ENCODE results near the gene GNL3.

Gene GNL3

DNA sequence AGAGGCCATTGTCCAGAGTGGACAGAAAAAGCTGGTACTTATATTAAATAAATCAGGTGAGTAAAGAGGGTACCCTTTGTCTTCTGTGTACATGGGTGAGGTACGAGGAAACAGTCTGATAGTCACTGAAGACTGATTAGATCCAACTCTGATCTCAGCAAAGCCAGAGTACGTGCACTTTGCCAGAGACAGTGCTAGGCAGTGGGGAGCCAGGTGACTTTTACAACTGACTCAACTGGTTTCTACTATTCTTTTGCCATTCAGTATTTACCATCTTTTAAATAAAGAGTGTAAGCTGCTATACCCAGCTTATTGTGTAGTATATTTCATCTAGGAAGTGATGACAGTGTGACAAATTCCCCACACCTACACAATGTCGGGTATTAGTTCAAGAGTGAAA lies 3.3 kb downstream of the GNL3 start:
- no peak for TF ChIP-seq POLR2AphosphoS5 (IDR thresholded peaks at IDR 0.05; ENCODE audit: low read depth, low read length)
- TF ChIP-seq, protein P1, sequence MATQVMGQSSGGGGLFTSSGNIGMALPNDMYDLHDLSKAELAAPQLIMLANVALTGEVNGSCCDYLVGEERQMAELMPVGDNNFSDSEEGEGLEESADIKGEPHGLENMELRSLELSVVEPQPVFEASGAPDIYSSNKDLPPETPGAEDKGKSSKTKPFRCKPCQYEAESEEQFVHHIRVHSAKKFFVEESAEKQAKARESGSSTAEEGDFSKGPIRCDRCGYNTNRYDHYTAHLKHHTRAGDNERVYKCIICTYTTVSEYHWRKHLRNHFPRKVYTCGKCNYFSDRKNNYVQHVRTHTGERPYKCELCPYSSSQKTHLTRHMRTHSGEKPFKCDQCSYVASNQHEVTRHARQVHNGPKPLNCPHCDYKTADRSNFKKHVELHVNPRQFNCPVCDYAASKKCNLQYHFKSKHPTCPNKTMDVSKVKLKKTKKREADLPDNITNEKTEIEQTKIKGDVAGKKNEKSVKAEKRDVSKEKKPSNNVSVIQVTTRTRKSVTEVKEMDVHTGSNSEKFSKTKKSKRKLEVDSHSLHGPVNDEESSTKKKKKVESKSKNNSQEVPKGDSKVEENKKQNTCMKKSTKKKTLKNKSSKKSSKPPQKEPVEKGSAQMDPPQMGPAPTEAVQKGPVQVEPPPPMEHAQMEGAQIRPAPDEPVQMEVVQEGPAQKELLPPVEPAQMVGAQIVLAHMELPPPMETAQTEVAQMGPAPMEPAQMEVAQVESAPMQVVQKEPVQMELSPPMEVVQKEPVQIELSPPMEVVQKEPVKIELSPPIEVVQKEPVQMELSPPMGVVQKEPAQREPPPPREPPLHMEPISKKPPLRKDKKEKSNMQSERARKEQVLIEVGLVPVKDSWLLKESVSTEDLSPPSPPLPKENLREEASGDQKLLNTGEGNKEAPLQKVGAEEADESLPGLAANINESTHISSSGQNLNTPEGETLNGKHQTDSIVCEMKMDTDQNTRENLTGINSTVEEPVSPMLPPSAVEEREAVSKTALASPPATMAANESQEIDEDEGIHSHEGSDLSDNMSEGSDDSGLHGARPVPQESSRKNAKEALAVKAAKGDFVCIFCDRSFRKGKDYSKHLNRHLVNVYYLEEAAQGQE (IDR thresholded peaks at IDR 0.05; ENCODE audit: insufficient read depth in 1 of 2, low read depth in 2 of 2, low read length in 2 of 2): no peak
- TF ChIP-seq FOXP2 (optimal IDR thresholded peaks at IDR 0.05; ENCODE audit: borderline replicate concordance, extremely low read depth, extremely low read length, insufficient read depth): no peak
- TF ChIP-seq TAF1 (IDR thresholded peaks at IDR 0.05; ENCODE audit: borderline replicate concordance, insufficient read depth, low read length): no peak
- no peak for TF ChIP-seq SIN3A (IDR thresholded peaks at IDR 0.05; ENCODE audit: borderline replicate concordance, insufficient read depth, low read length)

DNA sequence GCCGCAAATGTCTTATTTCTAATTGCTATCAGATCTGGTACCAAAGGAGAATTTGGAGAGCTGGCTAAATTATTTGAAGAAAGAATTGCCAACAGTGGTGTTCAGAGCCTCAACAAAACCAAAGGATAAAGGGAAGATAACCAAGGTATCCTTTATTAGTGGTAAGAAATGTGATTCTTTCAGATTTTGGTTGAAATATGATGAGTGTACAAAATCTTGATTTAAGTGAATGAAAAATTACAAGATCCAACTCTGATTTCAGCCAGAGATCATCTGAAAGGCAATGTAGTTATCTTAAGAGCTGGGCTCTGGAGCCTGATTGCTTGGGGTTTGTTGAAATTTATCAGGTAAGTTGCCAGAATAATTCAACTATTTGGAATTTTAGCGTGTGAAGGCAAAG lies 4.7 kb downstream of the GNL3 start:
- no peak for TF ChIP-seq TAF1 (IDR thresholded peaks at IDR 0.05; ENCODE audit: borderline replicate concordance, insufficient read depth, low read length)
- no peak for TF ChIP-seq POLR2AphosphoS5 (IDR thresholded peaks at IDR 0.05; ENCODE audit: low read depth, low read length)
- TF ChIP-seq FOXP2 (optimal IDR thresholded peaks at IDR 0.05; ENCODE audit: borderline replicate concordance, extremely low read depth, extremely low read length, insufficient read depth): no peak
- TF ChIP-seq, protein P1 (IDR thresholded peaks at IDR 0.05; ENCODE audit: insufficient read depth in 1 of 2, low read depth in 2 of 2, low read length in 2 of 2): no peak
- TF ChIP-seq SIN3A (IDR thresholded peaks at IDR 0.05; ENCODE audit: borderline replicate concordance, insufficient read depth, low read length): no peak

- TF ChIP-seq SIN3A (IDR thresholded peaks at IDR 0.05; ENCODE audit: borderline replicate concordance, insufficient read depth, low read length) (no peak), POLR2AphosphoS5 (IDR thresholded peaks at IDR 0.05; ENCODE audit: low read depth, low read length) (no peak), TAF1 (IDR thresholded peaks at IDR 0.05; ENCODE audit: borderline replicate concordance, insufficient read depth, low read length) (no peak), FOXP2 (optimal IDR thresholded peaks at IDR 0.05; ENCODE audit: borderline replicate concordance, extremely low read depth, extremely low read length, insufficient read depth) (no peak)
- TF ChIP-seq, protein P1 (IDR thresholded peaks at IDR 0.05; ENCODE audit: insufficient read depth in 1 of 2, low read depth in 2 of 2, low read length in 2 of 2): no peak
Measured at GRCh38 chr3:52693071-52693470, 7.2 kb downstream of the GNL3 start.

GRCh38 chr3:52694528-52695189 lies 8.8 kb downstream of the GNL3 start:
- TF ChIP-seq SIN3A (IDR thresholded peaks at IDR 0.05; ENCODE audit: borderline replicate concordance, insufficient read depth, low read length) (no peak), FOXP2 (optimal IDR thresholded peaks at IDR 0.05; ENCODE audit: borderline replicate concordance, extremely low read depth, extremely low read length, insufficient read depth) (no peak), TAF1 (IDR thresholded peaks at IDR 0.05; ENCODE audit: borderline replicate concordance, insufficient read depth, low read length) (no peak), POLR2AphosphoS5 (IDR thresholded peaks at IDR 0.05; ENCODE audit: low read depth, low read length) (no peak)
- TF ChIP-seq, protein P1 (IDR thresholded peaks at IDR 0.05; ENCODE audit: insufficient read depth in 1 of 2, low read depth in 2 of 2, low read length in 2 of 2): no peak

Data from PFSK-1 (cell line).